CD4-positive, CD25-positive, alpha-beta regulatory T cell (primary cell): ENCODE measurements around the gene PTPN13. TPM values are rescaled to one million over a fixed set of nuclear protein-coding genes. Genes with fewer than 3 reads are reported as not detected.

Experiments
- ATAC-seq, 2 donors: fragments of 150-1000 bp; cut with Tn5 transposase; one replicate each; pipeline ENCODE4 v1.10.0; 2021; ENCODE audit warnings: low read depth in 2 of 2, moderate number of reproducible peaks in 2 of 2, moderate library complexity in 1 of 2
- DNase-seq, 3 donors: peaks; one replicate each; pipeline versions ENCODE4 v3.0.0 to v3.0.0-alpha.2; 2012 to 2022; ENCODE audit warnings: mixed read lengths in 1 of 3
- H3K27ac ChIP-seq: one replicate; pipeline ENCODE4 v1.7.0; 2013; ENCODE audit warnings: mild to moderate bottlenecking, low read length; ENCODE audit not compliant: insufficient read depth, poor library complexity, severe bottlenecking
- H3K27me3 ChIP-seq: one replicate; pipeline ENCODE4 v1.7.0; 2013; ENCODE audit warnings: low read length; ENCODE audit not compliant: control insufficient read depth, insufficient read depth
- H3K36me3 ChIP-seq: one replicate; pipeline ENCODE4 v1.7.0; 2013; ENCODE audit warnings: mild to moderate bottlenecking, low read length, moderate library complexity; ENCODE audit not compliant: control insufficient read depth, insufficient read depth
- H3K4me1 ChIP-seq: 2 replicates; pipeline ENCODE4 v1.7.0; 2013; ENCODE audit warnings: mild to moderate bottlenecking, low read length; ENCODE audit not compliant: insufficient read depth, control insufficient read depth, poor library complexity, severe bottlenecking
- H3K4me3 ChIP-seq: one replicate; pipeline ENCODE4 v1.7.0; 2013; ENCODE audit warnings: low read depth, mild to moderate bottlenecking, low read length, moderate library complexity
- H3K9me3 ChIP-seq, 2 experiments: 1 replicate in 1 of 2; 2 replicates in 1 of 2; pipeline ENCODE4 v1.7.0; 2013; ENCODE audit warnings: low read length in 2 of 2, mild to moderate bottlenecking in 1 of 2, moderate library complexity in 1 of 2; ENCODE audit not compliant: control insufficient read depth in 2 of 2
- H3K27ac Mint-ChIP-seq, 3 donors: one replicate each; pipeline ENCODE4 v1.8.0; 2020 to 2022; ENCODE audit warnings: mild to moderate bottlenecking in 3 of 3, mixed read lengths in 3 of 3, moderate library complexity in 2 of 3
- H3K27me3 Mint-ChIP-seq: one replicate; pipeline ENCODE4 v1.8.0; 2022; ENCODE audit warnings: mild to moderate bottlenecking, mixed read lengths
- H3K36me3 Mint-ChIP-seq: one replicate; pipeline ENCODE4 v1.8.0; 2020; ENCODE audit warnings: mixed read lengths
- H3K4me1 Mint-ChIP-seq, 4 donors: one replicate each; pipeline ENCODE4 v1.8.0; 2020 to 2022; ENCODE audit warnings: mixed read lengths in 4 of 4, mild to moderate bottlenecking in 1 of 4
- H3K4me3 Mint-ChIP-seq, 4 donors: one replicate each; pipeline ENCODE4 v1.8.0; 2020 to 2022; ENCODE audit warnings: mild to moderate bottlenecking in 4 of 4, mixed read lengths in 4 of 4, moderate library complexity in 3 of 4
- H3K9me3 Mint-ChIP-seq, 7 donors: one replicate each; pipeline ENCODE4 v1.8.0; 2020 to 2022; ENCODE audit warnings: mixed read lengths in 7 of 7, mild to moderate bottlenecking in 3 of 7, moderate library complexity in 2 of 7
- polyA plus RNA-seq, 4 donors: library from polyadenylated mRNA; unstranded; fragments of 300-500 nt; fragmentation: Illumina TruSeq; gene quantifications; one replicate each; pipeline ENCODE4 v1.2.3, GENCODE V29; 2021
- total RNA-seq: library from RNA; stranded (reverse); gene quantifications from one replicate; pipeline ENCODE4 v1.2.3, GENCODE V29; 2022

PTPN13 gene
- total and polyA plus RNA-seq, 5 donors from 2014 or later: 0.15 to 4.6 (median 0.20) TPM; not detected in 1

- Histone ChIP-seq H3K27me3 (no peaks in the 10 kb centered on the region), H3K27ac (no peak overlapping the region), H3K9me3 (no peaks in the 10 kb centered on the region), H3K4me3 (no peak overlapping the region), H3K4me1 (no peaks in the 10 kb centered on the region), H3K36me3 (no peaks in the 10 kb centered on the region)
- no peak for DNase-seq
- Mint-ChIP-seq H3K4me1 (peaks cover 0 to 2% (median 0%) of the 10 kb centered on the region in 4 donors), H3K36me3 (no peaks in the 10 kb centered on the region), H3K27ac (no peak overlapping the region), H3K27me3 (peaks cover 17% of the 10 kb centered on the region), H3K9me3 (peaks cover 0 to 2% (median 0%) of the 10 kb centered on the region in 7 donors), H3K4me3 (no peak overlapping the region)
- no peak for ATAC-seq
Measured at GRCh38 chr4:86831262-86832130, 237.4 kb downstream of the PTPN13 start.

GRCh38 chr4:86833615-86834014 is 239.5 kb downstream of the PTPN13 start:
- no peaks in the 10 kb centered on the region for H3K36me3 ChIP-seq
- no peak for DNase-seq
- Mint-ChIP-seq H3K27me3 (peaks cover 17% of the 10 kb centered on the region), H3K4me3 (no peak overlapping the region), H3K9me3 (peaks cover 0 to 2% (median 0%) of the 10 kb centered on the region in 7 donors), H3K36me3 (no peaks in the 10 kb centered on the region), H3K27ac (no peak overlapping the region), H3K4me1 (no peaks in the 10 kb centered on the region)
- H3K27ac ChIP-seq: no peak overlapping the region
- no peaks in the 10 kb centered on the region for H3K4me1 ChIP-seq
- H3K27me3 ChIP-seq: no peaks in the 10 kb centered on the region
- no peak for ATAC-seq
- no peak overlapping the region for H3K4me3 ChIP-seq
- no peaks in the 10 kb centered on the region for H3K9me3 ChIP-seq

DNA sequence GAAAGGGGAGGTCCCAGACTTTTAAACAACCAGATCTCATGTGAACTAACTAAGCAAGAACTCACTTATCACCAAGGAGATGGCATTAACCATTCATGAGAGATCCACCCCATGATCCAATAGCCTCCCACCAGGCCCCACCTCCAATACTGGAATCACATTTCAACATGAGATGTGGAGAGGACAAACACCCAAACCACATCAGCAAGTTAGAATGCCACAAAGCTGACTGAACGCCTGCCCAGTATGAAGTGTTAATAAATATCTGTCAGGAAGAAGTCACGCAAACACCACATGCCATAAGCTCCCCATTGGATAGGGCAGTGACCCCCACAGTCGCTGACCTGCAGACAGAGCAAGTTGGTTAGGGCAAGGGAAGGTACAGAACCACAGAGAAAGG is 240.8 kb downstream of the PTPN13 start:
- no peaks in the 10 kb centered on the region for H3K36me3 Mint-ChIP-seq
- H3K36me3 ChIP-seq: no peaks in the 10 kb centered on the region
- peaks cover 0 to 1% (median 0%) of the 10 kb centered on the region in 7 donors for H3K9me3 Mint-ChIP-seq
- no peak overlapping the region for H3K27ac Mint-ChIP-seq
- peaks cover 17% of the 10 kb centered on the region for H3K27me3 Mint-ChIP-seq
- H3K9me3 ChIP-seq: no peaks in the 10 kb centered on the region
- no peaks in the 10 kb centered on the region for H3K27me3 ChIP-seq
- H3K27ac ChIP-seq: no peak overlapping the region
- ATAC-seq (no peak), DNase-seq (no peak)
- no peak overlapping the region for H3K4me3 Mint-ChIP-seq
- H3K4me1 Mint-ChIP-seq: no peaks in the 10 kb centered on the region
- no peak overlapping the region for H3K4me3 ChIP-seq
- no peaks in the 10 kb centered on the region for H3K4me1 ChIP-seq

DNA sequence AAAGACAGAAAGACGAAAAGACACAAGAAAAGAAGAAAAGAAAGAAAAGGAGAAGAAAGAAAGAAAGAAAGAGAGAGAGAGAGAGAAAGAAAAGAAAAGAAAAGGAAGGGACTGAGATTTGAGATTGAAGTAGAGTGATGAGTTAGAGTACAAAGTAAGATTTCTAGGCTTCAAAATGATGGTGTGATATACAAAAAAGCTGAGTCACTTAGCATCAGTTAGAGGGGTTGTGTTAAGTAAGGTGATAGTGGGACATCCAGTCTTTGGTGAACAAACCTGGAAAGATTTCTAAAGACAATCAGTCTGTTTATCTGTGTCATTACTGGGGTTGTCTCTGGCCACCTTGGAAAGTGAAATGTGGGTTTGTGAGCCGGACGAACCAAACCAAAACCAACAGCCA is 241.6 kb downstream of the PTPN13 start:
- H3K9me3 ChIP-seq: no peaks in the 10 kb centered on the region
- no peak overlapping the region for H3K4me3 ChIP-seq
- Mint-ChIP-seq H3K9me3 (peaks cover 0 to 1% (median 0%) of the 10 kb centered on the region in 7 donors), H3K4me1 (no peaks in the 10 kb centered on the region), H3K27ac (no peak overlapping the region), H3K36me3 (no peaks in the 10 kb centered on the region), H3K4me3 (no peak overlapping the region), H3K27me3 (peaks cover 17% of the 10 kb centered on the region)
- H3K27ac ChIP-seq: no peak overlapping the region
- no peaks in the 10 kb centered on the region for H3K4me1 ChIP-seq
- no peaks in the 10 kb centered on the region for H3K36me3 ChIP-seq
- no peak for ATAC-seq
- no peak for DNase-seq
- no peaks in the 10 kb centered on the region for H3K27me3 ChIP-seq

GRCh38 chr4:86837691-86838503 is 243.8 kb downstream of the PTPN13 start:
- H3K9me3 ChIP-seq: no peaks in the 10 kb centered on the region
- DNase-seq (no peak), ATAC-seq (no peak)
- H3K27ac ChIP-seq: no peak overlapping the region
- H3K9me3 Mint-ChIP-seq: peaks cover 0 to 3% (median 0%) of the 10 kb centered on the region in 7 donors
- H3K36me3 Mint-ChIP-seq: no peaks in the 10 kb centered on the region
- H3K27ac Mint-ChIP-seq: no peak overlapping the region
- H3K4me3 Mint-ChIP-seq: no peak overlapping the region
- H3K27me3 Mint-ChIP-seq: peaks cover 11% of the 10 kb centered on the region
- no peaks in the 10 kb centered on the region for H3K4me1 ChIP-seq
- H3K4me1 Mint-ChIP-seq: no peaks in the 10 kb centered on the region
- no peak overlapping the region for H3K4me3 ChIP-seq
- H3K36me3 ChIP-seq: no peaks in the 10 kb centered on the region
- H3K27me3 ChIP-seq: no peaks in the 10 kb centered on the region

GRCh38 chr4:86840858-86841257 is 246.7 kb downstream of the PTPN13 start:
- no peaks in the 10 kb centered on the region for H3K27me3 ChIP-seq
- H3K36me3 Mint-ChIP-seq: no peaks in the 10 kb centered on the region
- no peaks in the 10 kb centered on the region for H3K4me1 ChIP-seq
- no peaks in the 10 kb centered on the region for H3K36me3 ChIP-seq
- H3K4me3 ChIP-seq: no peak overlapping the region
- H3K4me3 Mint-ChIP-seq: no peak overlapping the region
- H3K4me1 Mint-ChIP-seq: no peaks in the 10 kb centered on the region
- no peak overlapping the region for H3K27ac ChIP-seq
- peaks cover 10% of the 10 kb centered on the region for H3K27me3 Mint-ChIP-seq
- H3K9me3 Mint-ChIP-seq: peaks cover 0 to 6% (median 0%) of the 10 kb centered on the region in 7 donors
- DNase-seq (no peak), ATAC-seq (no peak)
- no peak overlapping the region for H3K27ac Mint-ChIP-seq
- no peaks in the 10 kb centered on the region for H3K9me3 ChIP-seq

- H3K27me3 Mint-ChIP-seq: peaks cover 10% of the 10 kb centered on the region
- H3K4me3 Mint-ChIP-seq: no peak overlapping the region
- H3K9me3 Mint-ChIP-seq: peaks cover 0 to 6% (median 0%) of the 10 kb centered on the region in 7 donors
- Histone ChIP-seq H3K9me3 (no peaks in the 10 kb centered on the region), H3K4me1 (no peaks in the 10 kb centered on the region), H3K4me3 (no peak overlapping the region), H3K27me3 (no peaks in the 10 kb centered on the region), H3K36me3 (no peaks in the 10 kb centered on the region), H3K27ac (no peak overlapping the region)
- ATAC-seq (no peak), DNase-seq (no peak)
- no peaks in the 10 kb centered on the region for H3K36me3 Mint-ChIP-seq
- H3K27ac Mint-ChIP-seq: no peak overlapping the region
- no peaks in the 10 kb centered on the region for H3K4me1 Mint-ChIP-seq
Measured at GRCh38 chr4:86841309-86841708, 247.2 kb downstream of the PTPN13 start.
